Neural cell (in vitro differentiated cells): ENCODE results near the gene KRTAP1-5. TPM values are rescaled to one million over a fixed set of nuclear protein-coding genes. Genes with fewer than 3 reads are reported as not detected.

Experiments
- H2AFZ ChIP-seq: fragments of 200-600, 300-800 bp; sonication (generic), shearing (Covaris generic); 2 replicates; pipeline ENCODE4 v1.6.0; 2014; ENCODE audit warnings: low read depth, mild to moderate bottlenecking, antibody characterized with exemption, low read length, moderate library complexity
- H3F3A ChIP-seq: fragments of 200-600 bp; shearing (Covaris generic); 2 replicates; pipeline ENCODE4 v1.6.1; 2016; ENCODE audit warnings: mild to moderate bottlenecking, moderate library complexity, mixed read lengths, antibody characterized with exemption, low read length; ENCODE audit not compliant: insufficient read depth, poor library complexity, severe bottlenecking
- H3K27ac ChIP-seq: fragments of 200-600, 300-800 bp; sonication (generic), shearing (Covaris generic); 2 replicates; pipeline ENCODE4 v1.5.1; 2014; ENCODE audit warnings: mild to moderate bottlenecking, low read length, moderate library complexity
- H3K27me3 ChIP-seq: fragments of 300-800, 200-600 bp; sonication (generic), shearing (Covaris generic); 2 replicates; pipeline ENCODE4 v1.6.0; 2014; ENCODE audit warnings: mild to moderate bottlenecking, low read depth, low read length, moderate library complexity; ENCODE audit not compliant: insufficient read depth
- H3K36me3 ChIP-seq: fragments of 300-800, 200-600 bp; sonication (generic), shearing (Covaris generic); 2 replicates; pipeline ENCODE4 v1.5.1; 2014; ENCODE audit warnings: mild to moderate bottlenecking, antibody characterized with exemption, low read length, moderate library complexity; ENCODE audit not compliant: insufficient read depth
- H3K4me2 ChIP-seq: fragments of 300-800, 200-600 bp; sonication (generic), shearing (Covaris generic); 2 replicates; pipeline ENCODE4 v1.6.0; 2014; ENCODE audit warnings: mild to moderate bottlenecking, low read length
- H3K4me3 ChIP-seq: fragments of 300-800, 200-600 bp; sonication (generic), shearing (Covaris generic); 2 replicates; pipeline ENCODE4 v1.5.1; 2014; ENCODE audit warnings: mild to moderate bottlenecking, low read length, moderate library complexity
- H3K79me2 ChIP-seq: fragments of 200-600 bp; shearing (Covaris generic); replicated peaks from 2 replicates; pipeline ENCODE4 v1.6.0; 2014; ENCODE audit warnings: mild to moderate bottlenecking, low read length, moderate library complexity; ENCODE audit not compliant: insufficient read depth
- H3K9ac ChIP-seq: fragments of 300-800, 200-600 bp; sonication (generic), shearing (Covaris generic); 2 replicates; pipeline ENCODE4 v1.6.1; 2016; ENCODE audit warnings: mild to moderate bottlenecking, low read length, mixed read lengths
- H3K9me2 ChIP-seq: fragments of 200-600 bp; shearing (Covaris generic); 2 replicates; pipeline ENCODE4 v1.6.1; 2016; ENCODE audit warnings: mild to moderate bottlenecking, low read length, mixed read lengths; ENCODE audit not compliant: insufficient read depth
- H3K9me3 ChIP-seq: fragments of 200-600, 300-800 bp; sonication (generic), shearing (Covaris generic); 2 replicates; pipeline ENCODE4 v1.6.1; 2016; ENCODE audit warnings: mild to moderate bottlenecking, mixed run types, low read length, moderate library complexity, mixed read lengths
- H4K20me1 ChIP-seq: fragments of 200-600 bp; shearing (Covaris generic); 2 replicates; pipeline ENCODE4 v1.6.1; 2016; ENCODE audit warnings: mild to moderate bottlenecking, mixed run types; ENCODE audit not compliant: insufficient read depth
- CTCF ChIP-seq: fragments of 450-650 bp; IDR thresholded peaks from 2 replicates; pipeline ENCODE4 v1.5.1; 2014; ENCODE audit warnings: antibody characterized with exemption, mild to moderate bottlenecking, moderate library complexity; ENCODE audit not compliant: poor library complexity, severe bottlenecking
- EP300 ChIP-seq: fragments of 450-650 bp; conservative IDR thresholded peaks from 2 replicates; pipeline ENCODE4 v1.6.1; 2014; ENCODE audit warnings: antibody characterized with exemption, mild to moderate bottlenecking, moderate library complexity; ENCODE audit not compliant: poor library complexity, severe bottlenecking
- EZH2 ChIP-seq: fragments of 200-600, 300-800 bp; shearing (Covaris generic), sonication (generic); IDR thresholded peaks from 2 replicates; pipeline ENCODE4 v1.6.1; 2014; ENCODE audit warnings: antibody characterized with exemption, low read length, borderline replicate concordance, mild to moderate bottlenecking; ENCODE audit not compliant: insufficient read depth, poor library complexity, severe bottlenecking
- MXI1 ChIP-seq: fragments of 450-650 bp; conservative IDR thresholded peaks from 2 replicates; pipeline ENCODE4 v1.6.1; 2014; ENCODE audit warnings: antibody characterized with exemption, mild to moderate bottlenecking; ENCODE audit not compliant: poor library complexity, severe bottlenecking
- POLR2AphosphoS5 ChIP-seq: IDR thresholded peaks from 2 replicates; pipeline ENCODE4 v1.6.1; 2012
- RAD21 ChIP-seq: fragments of 450-650 bp; conservative IDR thresholded peaks from 2 replicates; pipeline ENCODE4 v1.6.1; 2014; ENCODE audit warnings: antibody characterized with exemption, mild to moderate bottlenecking, moderate library complexity
- REST ChIP-seq: IDR thresholded peaks from 2 replicates; pipeline ENCODE4 v1.6.1; 2012; ENCODE audit warnings: borderline replicate concordance
- SMC3 ChIP-seq: fragments of 450-650 bp; conservative IDR thresholded peaks from 2 replicates; pipeline ENCODE4 v1.6.1; 2014; ENCODE audit warnings: antibody characterized with exemption, mild to moderate bottlenecking, moderate library complexity; ENCODE audit not compliant: poor library complexity
- TAF1 ChIP-seq: IDR thresholded peaks from 2 replicates; pipeline ENCODE4 v1.6.1; 2012; ENCODE audit warnings: low read depth
- polyA plus RNA-seq: library from polyadenylated mRNA; depleted of rRNA; stranded (reverse); fragments of >200 nt; gene quantifications from 2 replicates; pipeline ENCODE4 v1.2.3, GENCODE V29; 2014

The KRTAP1-5 gene
- polyA plus RNA-seq, 1 donor from 2014 or later, result not detected

- no peak overlapping the region for H3K4me3 ChIP-seq
- H3K9me2 ChIP-seq, result no peaks in the 10 kb centered on the region
- H3K79me2 ChIP-seq, result no peaks in the 10 kb centered on the region
- H3K36me3 ChIP-seq, result no peaks in the 10 kb centered on the region
- no peak overlapping the region for H3K27ac ChIP-seq
- TF ChIP-seq EP300 (no peak), RAD21 (no peak), MXI1 (no peak), POLR2AphosphoS5 (no peak), REST (no peak), TAF1 (no peak), EZH2 (no peak), SMC3 (no peak), CTCF (no peak)
- H2AFZ ChIP-seq, result no peak overlapping the region
- no peaks in the 10 kb centered on the region for H3F3A ChIP-seq
- no peak overlapping the region for H3K9ac ChIP-seq
- no peak overlapping the region for H3K4me2 ChIP-seq
- no peaks in the 10 kb centered on the region for H3K9me3 ChIP-seq
- H3K27me3 ChIP-seq, result no peaks in the 10 kb centered on the region
- no peaks in the 10 kb centered on the region for H4K20me1 ChIP-seq
Measured at GRCh38 chr17:41013181-41013580, 13.8 kb downstream of the KRTAP1-5 start.

GRCh38 chr17:41012326-41013120 is 14.5 kb downstream of the KRTAP1-5 start:
- Histone ChIP-seq H2AFZ (no peak overlapping the region), H3K9me2 (no peaks in the 10 kb centered on the region), H3K4me2 (no peak overlapping the region), H3K27me3 (no peaks in the 10 kb centered on the region), H3K9me3 (no peaks in the 10 kb centered on the region), H3K36me3 (no peaks in the 10 kb centered on the region), H3K79me2 (no peaks in the 10 kb centered on the region), H3F3A (no peaks in the 10 kb centered on the region), H4K20me1 (no peaks in the 10 kb centered on the region), H3K9ac (no peak overlapping the region), H3K27ac (no peak overlapping the region), H3K4me3 (no peak overlapping the region)
- TF ChIP-seq POLR2AphosphoS5, result no peak
- TF ChIP-seq EZH2, result no peak
- no peak for TF ChIP-seq CTCF
- no peak for TF ChIP-seq SMC3
- TF ChIP-seq EP300, result no peak
- TF ChIP-seq MXI1, result no peak
- no peak for TF ChIP-seq TAF1
- TF ChIP-seq REST, result no peak
- TF ChIP-seq RAD21, result no peak
